ENCODE data around the gene CELF2. TPM values are rescaled to one million over a fixed set of nuclear protein-coding genes. Genes with fewer than 3 reads are reported as not detected.

The CELF2 gene
- total RNA-seq, 2 donors from 2014 or later: 30.2 to 34.4 TPM

DNA sequence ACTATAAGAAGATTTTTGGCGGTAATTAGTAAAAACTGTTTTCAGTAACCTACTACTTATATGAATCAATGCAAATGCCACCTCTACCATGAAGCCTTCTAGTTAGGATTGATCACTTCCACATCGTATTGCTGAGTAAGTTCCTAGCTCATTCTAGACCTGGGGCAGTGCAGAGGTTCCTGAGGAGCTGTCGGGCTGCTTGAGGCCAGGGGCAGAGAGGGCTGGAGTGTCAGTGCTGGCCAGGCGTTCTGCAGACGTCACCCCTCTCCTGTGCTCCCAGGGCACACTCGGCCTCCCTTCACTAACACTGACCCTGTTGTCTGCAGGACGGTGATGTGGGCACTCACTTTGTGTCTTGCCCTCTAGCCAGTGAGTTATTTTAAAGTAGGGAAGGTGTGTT lies 275.7 kb downstream of the CELF2 start:
- Histone ChIP-seq H3K27ac (no peak overlapping the region), H3K9me3 (no peaks in the 10 kb centered on the region), H3K4me1 (no peaks in the 10 kb centered on the region), H3K27me3 (no peaks in the 10 kb centered on the region), H3K4me3 (no peak overlapping the region), H3K9ac (ENCODE audit: low read depth in 2 of 2, low read length in 2 of 2) (no peak overlapping the region), H3K36me3 (peaks cover 3% of the 10 kb centered on the region)
- intact Hi-C loops (cut with DNase I): no loop called here
- DNase-seq: no peak
- TF ChIP-seq, protein P1, sequence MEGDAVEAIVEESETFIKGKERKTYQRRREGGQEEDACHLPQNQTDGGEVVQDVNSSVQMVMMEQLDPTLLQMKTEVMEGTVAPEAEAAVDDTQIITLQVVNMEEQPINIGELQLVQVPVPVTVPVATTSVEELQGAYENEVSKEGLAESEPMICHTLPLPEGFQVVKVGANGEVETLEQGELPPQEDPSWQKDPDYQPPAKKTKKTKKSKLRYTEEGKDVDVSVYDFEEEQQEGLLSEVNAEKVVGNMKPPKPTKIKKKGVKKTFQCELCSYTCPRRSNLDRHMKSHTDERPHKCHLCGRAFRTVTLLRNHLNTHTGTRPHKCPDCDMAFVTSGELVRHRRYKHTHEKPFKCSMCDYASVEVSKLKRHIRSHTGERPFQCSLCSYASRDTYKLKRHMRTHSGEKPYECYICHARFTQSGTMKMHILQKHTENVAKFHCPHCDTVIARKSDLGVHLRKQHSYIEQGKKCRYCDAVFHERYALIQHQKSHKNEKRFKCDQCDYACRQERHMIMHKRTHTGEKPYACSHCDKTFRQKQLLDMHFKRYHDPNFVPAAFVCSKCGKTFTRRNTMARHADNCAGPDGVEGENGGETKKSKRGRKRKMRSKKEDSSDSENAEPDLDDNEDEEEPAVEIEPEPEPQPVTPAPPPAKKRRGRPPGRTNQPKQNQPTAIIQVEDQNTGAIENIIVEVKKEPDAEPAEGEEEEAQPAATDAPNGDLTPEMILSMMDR (IDR thresholded peaks at IDR 0.05): no peak

DNA sequence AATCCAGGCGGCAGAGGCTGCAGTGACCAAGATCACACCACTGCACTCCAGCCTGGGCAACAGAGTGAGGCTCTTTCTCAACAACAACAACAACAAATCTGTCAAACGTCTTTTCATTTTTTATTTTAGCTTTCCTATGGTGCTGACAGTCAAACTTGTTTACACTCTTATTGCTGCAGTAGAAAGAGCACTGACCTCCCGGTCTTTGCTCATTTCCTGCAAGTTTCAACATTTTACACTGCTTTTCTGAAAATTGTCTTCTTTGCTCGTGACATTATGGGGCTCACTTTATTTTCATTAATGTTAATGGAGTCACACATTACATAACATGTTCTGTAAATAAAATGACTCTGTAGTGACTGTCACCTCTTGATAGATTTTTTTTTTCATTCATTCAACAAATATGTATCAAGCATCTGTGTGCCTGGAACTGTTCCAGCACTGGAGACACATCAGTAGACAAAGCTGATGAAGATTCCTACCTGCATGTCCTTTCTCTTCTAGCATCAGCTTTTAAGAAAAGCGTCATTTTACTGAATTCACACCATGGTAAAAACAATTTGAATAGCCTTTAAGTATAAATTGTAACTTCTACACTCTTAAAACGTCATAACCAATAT lies 277.3 kb downstream of the CELF2 start:
- TF ChIP-seq, protein P1 (IDR thresholded peaks at IDR 0.05): no peak
- no peak overlapping the region for H3K4me3 ChIP-seq
- no peaks in the 10 kb centered on the region for H3K4me1 ChIP-seq
- no peaks in the 10 kb centered on the region for H3K27me3 ChIP-seq
- DNase-seq: no peak
- intact Hi-C loops (cut with DNase I): no loop called here
- H3K9ac ChIP-seq (ENCODE audit: low read depth in 2 of 2, low read length in 2 of 2): no peak overlapping the region
- no peak overlapping the region for H3K27ac ChIP-seq
- peaks cover 3% of the 10 kb centered on the region for H3K36me3 ChIP-seq
- H3K9me3 ChIP-seq: no peaks in the 10 kb centered on the region

DNA sequence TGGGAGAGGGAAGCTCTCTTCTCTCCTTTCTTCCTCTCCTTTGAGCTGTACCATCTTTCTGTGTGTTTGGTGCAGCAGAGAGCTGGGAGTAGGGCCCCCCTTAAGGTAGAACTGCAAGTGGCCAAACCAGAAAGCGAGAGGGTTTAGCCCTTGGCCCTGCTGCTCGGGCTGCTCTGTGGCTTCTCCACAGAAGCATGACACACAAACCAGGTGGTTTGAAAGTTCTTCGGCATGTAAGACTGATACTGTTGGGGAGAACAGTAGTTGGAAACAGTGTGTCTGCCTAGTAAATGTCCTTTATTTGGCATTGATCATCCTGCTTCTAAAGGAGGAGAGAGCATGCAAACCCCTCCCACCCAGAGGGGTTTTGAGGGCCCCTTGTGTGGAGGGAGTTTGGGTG lies 277.8 kb downstream of the CELF2 start:
- no peaks in the 10 kb centered on the region for H3K9me3 ChIP-seq
- no peak for DNase-seq
- no peak overlapping the region for H3K9ac ChIP-seq (ENCODE audit: low read depth in 2 of 2, low read length in 2 of 2)
- H3K4me1 ChIP-seq: no peaks in the 10 kb centered on the region
- no peak overlapping the region for H3K4me3 ChIP-seq
- H3K27ac ChIP-seq: no peak overlapping the region
- H3K27me3 ChIP-seq: no peaks in the 10 kb centered on the region
- TF ChIP-seq, protein P1 (IDR thresholded peaks at IDR 0.05): no peak
- H3K36me3 ChIP-seq: peaks cover 3% of the 10 kb centered on the region
- intact Hi-C loops (cut with DNase I): no loop called here

DNA sequence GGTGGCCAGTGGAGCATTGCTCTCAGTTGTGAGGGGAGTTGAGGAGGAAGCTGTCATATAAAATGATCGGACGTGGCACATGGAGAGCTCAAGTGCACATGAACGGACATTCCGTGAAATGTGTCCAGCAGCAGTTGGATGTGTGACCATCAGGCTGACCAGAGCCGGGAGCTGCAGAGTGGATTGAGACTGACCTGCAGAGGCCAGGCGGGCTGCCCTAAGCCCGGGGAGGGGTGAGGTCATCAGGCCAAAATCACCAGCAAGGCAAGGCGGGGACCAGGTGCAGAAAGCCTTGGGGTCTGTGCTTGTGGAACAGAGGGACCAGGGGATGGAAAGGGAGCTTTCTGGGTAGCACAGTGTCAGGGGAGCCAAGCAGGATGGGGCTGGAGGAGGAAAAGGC lies 279.5 kb downstream of the CELF2 start:
- TF ChIP-seq, protein P1 (IDR thresholded peaks at IDR 0.05): no peak
- H3K9me3 ChIP-seq: no peaks in the 10 kb centered on the region
- intact Hi-C loops (cut with DNase I): no loop called here
- H3K27ac ChIP-seq: no peak overlapping the region
- DNase-seq: no peak
- H3K36me3 ChIP-seq: no peaks in the 10 kb centered on the region
- H3K9ac ChIP-seq (ENCODE audit: low read depth in 2 of 2, low read length in 2 of 2): no peak overlapping the region
- H3K4me3 ChIP-seq: no peak overlapping the region
- no peaks in the 10 kb centered on the region for H3K4me1 ChIP-seq
- no peaks in the 10 kb centered on the region for H3K27me3 ChIP-seq

DNA sequence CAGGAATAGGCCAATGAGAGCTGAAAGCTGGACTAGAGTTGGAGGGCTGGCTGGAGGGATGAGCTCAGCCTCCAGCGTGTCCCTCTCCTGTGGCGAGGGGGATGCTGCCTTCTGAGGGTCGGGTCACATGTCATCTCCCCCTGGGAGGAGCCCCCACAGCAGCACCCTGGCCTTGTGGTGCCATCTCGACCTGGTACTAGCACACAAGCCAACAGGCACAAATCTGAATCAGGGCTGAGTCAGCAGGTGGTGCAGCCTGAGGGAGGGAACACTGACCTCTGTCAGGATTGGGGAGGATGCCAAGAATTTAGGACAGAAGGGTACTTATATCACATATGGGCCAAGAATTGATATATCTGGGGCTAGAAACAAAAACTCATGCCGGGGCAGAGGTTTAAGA lies 280.4 kb downstream of the CELF2 start:
- H3K27ac ChIP-seq: no peak overlapping the region
- H3K27me3 ChIP-seq: no peaks in the 10 kb centered on the region
- H3K36me3 ChIP-seq: no peaks in the 10 kb centered on the region
- intact Hi-C loops (cut with DNase I): no loop called here
- H3K4me3 ChIP-seq: no peak overlapping the region
- no peak overlapping the region for H3K9ac ChIP-seq (ENCODE audit: low read depth in 2 of 2, low read length in 2 of 2)
- DNase-seq: no peak
- TF ChIP-seq, protein P1 (IDR thresholded peaks at IDR 0.05): no peak
- H3K4me1 ChIP-seq: no peaks in the 10 kb centered on the region
- no peaks in the 10 kb centered on the region for H3K9me3 ChIP-seq

Data from colonic mucosa (tissue), 4 donors.